ENCODE results near the gene TENT4A. TPM values are rescaled to one million over a fixed set of nuclear protein-coding genes. Genes with fewer than 3 reads are reported as not detected.
A peak's percentile ranks its signal among the peaks of the same experiment; 100 is the strongest.

TENT4A gene
- total RNA-seq, 1 experiment from 2014 or later: 25.6 TPM

- Histone ChIP-seq H3K4me2 (ENCODE audit: insufficient read depth, insufficient read length, low read length) (peak overlapping the region; percentile 87), H3K9ac (ENCODE audit: extremely low read depth, insufficient read length, low read length) (peak overlapping the region; percentile 33), H3K27me3 (ENCODE audit: insufficient read depth, low read length) (no peaks in the 10 kb centered on the region), H2BK20ac (ENCODE audit: low read depth, low read length, poor library complexity, severe bottlenecking) (no peak overlapping the region), H3K9me3 (ENCODE audit: control insufficient read depth, low read depth, low read length) (no peaks in the 10 kb centered on the region), H4K5ac (ENCODE audit: insufficient read length, low read depth, low read length) (no peak overlapping the region), H4K8ac (replicated peaks; ENCODE audit: insufficient read length, low read depth, low read length) (no peak overlapping the region), H3K56ac (ENCODE audit: insufficient read length, low read depth, low read length) (no peak overlapping the region), H3T11ph (ENCODE audit: low read length) (no peak overlapping the region), H4K91ac (ENCODE audit: insufficient read length, low read depth, low read length) (no peak overlapping the region), H2BK12ac (ENCODE audit: insufficient read length, low read depth, low read length) (no peak overlapping the region), H2BK120ac (ENCODE audit: low read depth, low read length, poor library complexity, severe bottlenecking) (no peak overlapping the region), H3K4ac (ENCODE audit: low read depth, low read length) (no peak overlapping the region), H3K14ac (ENCODE audit: insufficient read depth, low read length) (0 out of 2 replicates have a peak overlapping the region, but pooled peaks have one; percentile 79), H2AFZ (ENCODE audit: low read length) (no peak overlapping the region), H2BK5ac (ENCODE audit: insufficient read length, low read length) (no peak overlapping the region), H3K18ac (ENCODE audit: insufficient read length, low read depth, low read length) (peak overlapping the region; percentile 50), H3K27ac (ENCODE audit: insufficient read length, low read depth, low read length) (no peak overlapping the region), H3K79me2 (ENCODE audit: insufficient read depth, low read length) (peaks cover 20% of the 10 kb centered on the region; the same call in 1 of the 2 replicates), H2AK5ac (ENCODE audit: insufficient read length, low read length) (no peak overlapping the region), H4K20me1 (ENCODE audit: control insufficient read depth, insufficient read depth, insufficient read length) (peaks cover 11% of the 10 kb centered on the region), H3K23me2 (ENCODE audit: insufficient read length, low read depth, low read length, poor library complexity, severe bottlenecking) (peaks cover 11% of the 10 kb centered on the region), H3K4me1 (ENCODE audit: insufficient read depth, low read length) (no peaks in the 10 kb centered on the region; the same call in 1 of the 2 replicates), H3K79me1 (ENCODE audit: insufficient read depth, low read depth, low read length, poor library complexity, severe bottlenecking) (peaks cover 13% of the 10 kb centered on the region), H3K23ac (ENCODE audit: insufficient read length, low read depth, low read length) (no peak overlapping the region), H2BK15ac (ENCODE audit: low read depth, low read length) (no peak overlapping the region)
- peak overlapping the region in 2 of 3 experiments; percentile 87 to 92; a peak in 4 of 7 replicates for H3K27ac Mint-ChIP-seq
- WGBS (ENCODE audit: extremely low coverage, insufficient read length, low lambda C conversion rate): no CpG with 5 or more reads among the region's 85 CpGs
- no peaks in the 10 kb centered on the region; a peak in 2 of 5 replicates for H3K9me3 Mint-ChIP-seq
- H3K36me3 Mint-ChIP-seq (ENCODE audit: insufficient read depth in 1 of 3, low read depth in 3 of 3): peaks cover 0 to 5% (median 2%) of the 10 kb centered on the region in 3 experiments; a peak in 2 of 7 replicates
- H3K4me1 Mint-ChIP-seq: peaks cover 30 to 35% of the 10 kb centered on the region in 2 experiments
- H3K4me3 Mint-ChIP-seq: peak overlapping the region; percentile 79 to 90
- peak; percentile 97 for DNase-seq
- TF ChIP-seq CTCF (conservative IDR thresholded peaks at IDR 0.05): no peak
- peaks cover 18% of the 10 kb centered on the region for H3K27me3 Mint-ChIP-seq (ENCODE audit: low read depth)
These were observed 507 bp upstream of the TENT4A start for GRCh38 chr5:6712577-6713273.
